ENCODE measurements around the gene TUBB6. TPM values are rescaled to one million over a fixed set of nuclear protein-coding genes. Genes with fewer than 3 reads are reported as not detected.
A peak's percentile ranks its signal among the peaks of the same experiment; 100 is the strongest.

Gene TUBB6
- total and polyA plus RNA-seq, 5 experiments from 2014 or later: 1.2 to 3.1 (median 2.6) TPM; not detected in 1

DNA sequence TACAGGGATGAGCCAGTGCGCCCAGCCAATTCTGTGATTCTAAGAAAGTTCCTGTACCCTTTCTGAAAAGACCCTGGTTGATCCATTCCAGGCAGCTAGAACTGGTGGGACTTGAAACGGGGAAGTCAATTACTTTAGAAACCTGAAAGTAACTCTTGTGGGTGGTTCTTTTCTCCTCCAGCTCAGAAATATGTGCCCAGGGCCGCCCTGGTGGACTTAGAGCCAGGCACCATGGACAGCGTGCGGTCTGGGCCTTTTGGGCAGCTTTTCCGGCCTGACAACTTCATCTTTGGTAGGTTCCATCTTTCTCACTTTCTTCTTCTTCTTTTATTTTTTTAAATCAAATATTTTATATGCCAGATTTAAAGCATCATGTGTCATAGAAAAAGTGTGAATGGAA is 2.7 kb downstream of the TUBB6 start:
- ATAC-seq: no peak
- Mint-ChIP-seq H3K9me3 (peaks cover 0 to 37% (median 11%) of the 10 kb centered on the region in 9 donors), H3K4me1 (peaks cover 3 to 36% (median 15%) of the 10 kb centered on the region in 4 donors), H3K27ac (no peak overlapping the region), H3K4me3 (peak overlapping the region in 1 of 10 donors; percentile 12), H3K36me3 (peaks cover 6 to 13% (median 10%) of the 10 kb centered on the region in 3 donors), H3K27me3 (peaks cover 14 to 36% (median 24%) of the 10 kb centered on the region in 5 donors)
- POLR2A ChIA-PET: no interaction called here
- no peak for DNase-seq

DNA sequence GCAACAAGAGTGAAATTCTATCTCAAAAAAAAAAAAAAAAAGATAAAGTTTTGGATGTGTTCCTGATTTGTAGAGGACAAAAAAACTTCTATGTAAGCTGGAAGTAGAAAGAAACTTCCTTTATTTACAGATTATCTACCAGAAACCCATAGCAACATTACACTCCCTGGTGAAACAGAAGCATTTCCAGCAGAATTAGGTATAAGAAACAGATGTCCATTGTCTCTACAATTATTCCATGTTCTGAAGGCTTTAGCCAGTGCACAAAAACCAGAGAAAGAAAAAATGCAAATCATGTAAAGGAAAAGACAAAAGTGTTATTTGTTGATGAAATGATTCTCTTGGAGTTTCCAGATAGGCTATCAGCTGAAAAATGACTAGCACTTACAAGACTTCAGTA is 4.9 kb downstream of the TUBB6 start:
- Mint-ChIP-seq H3K27ac (no peak overlapping the region), H3K4me3 (no peak overlapping the region), H3K4me1 (peaks cover 0 to 35% (median under 1%) of the 10 kb centered on the region in 4 donors), H3K9me3 (peaks cover 0 to 37% (median 11%) of the 10 kb centered on the region in 9 donors), H3K27me3 (peaks cover 6 to 18% (median 10%) of the 10 kb centered on the region in 5 donors), H3K36me3 (peaks cover 4 to 13% (median 10%) of the 10 kb centered on the region in 3 donors)
- POLR2A ChIA-PET: no interaction called here
- DNase-seq (no peak), ATAC-seq (no peak)

DNA sequence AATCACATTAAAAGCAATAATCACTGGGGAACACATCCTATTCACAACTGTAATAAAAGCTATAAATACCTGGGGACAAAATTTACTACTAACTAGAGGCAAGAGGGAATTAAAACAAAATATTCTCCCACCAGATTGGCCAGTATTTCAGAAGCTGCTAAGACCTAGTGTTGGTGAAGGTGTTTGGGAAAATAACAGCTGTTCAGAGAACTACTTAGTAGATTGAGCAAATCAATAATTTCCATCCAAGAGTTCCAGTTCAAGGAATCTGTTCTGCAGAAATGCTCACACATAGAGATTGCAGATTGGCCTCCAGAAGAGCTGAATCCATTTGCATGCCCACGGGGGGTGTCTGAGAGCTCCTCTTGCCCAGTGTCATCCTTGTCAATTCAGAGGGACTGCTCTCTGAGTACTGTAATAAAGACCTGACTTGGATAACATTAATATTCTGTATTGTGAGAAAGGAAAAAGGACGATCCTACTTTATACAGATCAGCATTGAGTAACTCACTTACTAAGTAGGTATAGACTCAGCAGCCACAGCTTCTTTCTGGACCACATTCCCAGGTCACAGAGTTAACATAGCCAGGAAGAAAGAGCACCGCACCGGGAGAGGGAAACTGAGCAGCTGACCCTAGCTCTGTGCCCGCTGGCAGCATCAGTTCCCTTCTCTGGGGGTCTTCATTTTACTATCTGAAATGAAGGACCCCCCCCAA is 5.6 kb downstream of the TUBB6 start:
- DNase-seq: no peak
- Mint-ChIP-seq H3K9me3 (peaks cover 0 to 37% (median 11%) of the 10 kb centered on the region in 9 donors), H3K4me3 (no peak overlapping the region), H3K4me1 (peaks cover 0 to 40% (median under 1%) of the 10 kb centered on the region in 4 donors), H3K36me3 (peaks cover 4 to 13% (median 10%) of the 10 kb centered on the region in 3 donors), H3K27me3 (peaks cover 6 to 16% (median 10%) of the 10 kb centered on the region in 5 donors), H3K27ac (no peak overlapping the region)
- POLR2A ChIA-PET: no interaction called here
- ATAC-seq: no peak

DNA sequence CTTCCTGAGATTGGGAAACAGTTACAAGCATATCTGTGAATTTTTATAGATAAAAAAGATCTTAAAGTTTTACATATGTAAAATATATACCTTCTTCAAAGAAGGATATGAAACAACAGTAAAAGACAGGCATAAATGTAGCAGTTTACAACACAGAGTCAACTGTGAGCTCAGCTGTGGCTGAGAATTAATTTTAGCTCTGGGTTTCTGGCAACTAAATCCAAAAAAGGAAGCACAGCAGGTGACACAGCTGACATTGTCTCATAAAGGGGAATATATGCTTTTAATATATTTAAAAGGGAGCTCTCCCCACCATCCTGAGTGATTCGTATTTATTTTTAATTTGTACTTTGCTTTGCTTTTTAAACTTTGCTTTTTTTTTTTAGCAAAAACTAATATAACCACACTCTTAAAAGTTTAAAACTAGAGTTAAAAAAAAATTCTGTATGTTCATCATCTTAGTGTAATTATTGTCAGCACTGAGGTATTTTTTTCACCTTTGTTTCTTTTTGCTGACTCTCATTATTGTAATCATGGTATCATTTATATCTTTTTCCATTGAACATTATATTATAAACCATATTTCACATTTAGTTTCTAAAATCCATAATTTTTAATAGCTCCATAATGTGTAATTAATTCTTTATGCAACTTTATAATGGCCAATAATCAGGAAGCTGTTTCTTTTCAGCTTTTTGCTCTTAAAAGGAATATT is 6.7 kb downstream of the TUBB6 start:
- Mint-ChIP-seq H3K36me3 (peaks cover under 1 to 13% (median 10%) of the 10 kb centered on the region in 3 donors), H3K9me3 (peaks cover 0 to 34% (median 11%) of the 10 kb centered on the region in 9 donors), H3K4me1 (peaks cover 0 to 36% (median 0%) of the 10 kb centered on the region in 4 donors), H3K27me3 (peaks cover under 1 to 6% (median 3%) of the 10 kb centered on the region in 5 donors), H3K27ac (no peak overlapping the region), H3K4me3 (no peak overlapping the region)
- ATAC-seq (no peak), DNase-seq (no peak)
- POLR2A ChIA-PET: no interaction called here

DNA sequence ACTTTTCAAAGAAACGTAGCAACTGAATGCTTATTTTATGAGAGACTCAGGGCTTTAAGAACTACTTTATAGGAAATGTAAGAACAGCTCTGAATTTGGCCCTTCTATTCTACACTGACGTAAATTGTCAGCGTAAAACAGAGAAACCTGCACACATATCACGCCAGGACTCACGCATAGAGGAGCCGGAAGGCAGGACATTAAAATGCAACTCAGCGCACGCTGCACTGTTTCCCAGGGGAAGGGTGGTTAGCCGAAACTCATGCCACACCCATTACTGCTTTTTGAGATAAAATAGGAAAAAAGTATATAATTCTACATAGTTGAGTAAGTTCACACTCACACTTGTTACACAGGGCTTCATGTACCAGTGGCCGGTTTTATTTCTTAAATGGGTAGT is 7.4 kb downstream of the TUBB6 start:
- Mint-ChIP-seq H3K4me1 (peaks cover 0 to 37% (median 0%) of the 10 kb centered on the region in 4 donors), H3K27me3 (peaks cover 0 to 5% (median 0%) of the 10 kb centered on the region in 5 donors), H3K9me3 (peaks cover 0 to 30% (median 10%) of the 10 kb centered on the region in 9 donors), H3K4me3 (peak overlapping the region in 1 of 10 donors; percentile 44), H3K27ac (peak overlapping the region in 1 of 10 donors; percentile 40), H3K36me3 (peaks cover 0 to 12% (median 10%) of the 10 kb centered on the region in 3 donors)
- DNase-seq: peak in 1 of 10 donors; percentile 11
- POLR2A ChIA-PET: no interaction called here
- no peak for ATAC-seq

DNA sequence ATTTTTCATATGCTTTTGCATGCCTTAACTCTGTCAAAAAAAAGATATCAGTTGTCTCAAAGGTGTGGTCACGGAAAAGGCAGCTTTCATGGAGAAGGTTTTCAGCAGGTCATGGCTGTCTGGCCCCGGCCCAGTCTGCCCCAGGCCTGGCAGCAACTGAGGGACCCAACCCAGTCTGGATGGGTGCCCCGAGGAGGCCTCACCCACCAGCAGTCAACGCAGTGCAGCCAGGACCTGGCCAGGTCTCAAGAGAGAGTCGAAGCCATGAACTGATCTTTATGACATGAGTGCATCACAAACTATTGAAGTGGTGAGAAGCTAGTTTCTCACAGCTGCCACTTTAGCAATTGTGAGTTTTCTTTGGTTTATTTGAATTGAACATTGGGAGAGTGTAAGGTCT is 7.9 kb downstream of the TUBB6 start:
- Mint-ChIP-seq H3K27ac (peak overlapping the region in 2 of 10 donors; percentile 3 to 40), H3K4me1 (peaks cover 0 to 41% (median 0%) of the 10 kb centered on the region in 4 donors), H3K4me3 (peak overlapping the region in 1 of 10 donors; percentile 44), H3K36me3 (peaks cover 0 to 11% (median 8%) of the 10 kb centered on the region in 3 donors), H3K27me3 (peaks cover 0 to 5% (median 0%) of the 10 kb centered on the region in 5 donors), H3K9me3 (peaks cover 0 to 30% (median 9%) of the 10 kb centered on the region in 9 donors)
- ATAC-seq (no peak), DNase-seq (no peak)
- POLR2A ChIA-PET: no interaction called here

DNA sequence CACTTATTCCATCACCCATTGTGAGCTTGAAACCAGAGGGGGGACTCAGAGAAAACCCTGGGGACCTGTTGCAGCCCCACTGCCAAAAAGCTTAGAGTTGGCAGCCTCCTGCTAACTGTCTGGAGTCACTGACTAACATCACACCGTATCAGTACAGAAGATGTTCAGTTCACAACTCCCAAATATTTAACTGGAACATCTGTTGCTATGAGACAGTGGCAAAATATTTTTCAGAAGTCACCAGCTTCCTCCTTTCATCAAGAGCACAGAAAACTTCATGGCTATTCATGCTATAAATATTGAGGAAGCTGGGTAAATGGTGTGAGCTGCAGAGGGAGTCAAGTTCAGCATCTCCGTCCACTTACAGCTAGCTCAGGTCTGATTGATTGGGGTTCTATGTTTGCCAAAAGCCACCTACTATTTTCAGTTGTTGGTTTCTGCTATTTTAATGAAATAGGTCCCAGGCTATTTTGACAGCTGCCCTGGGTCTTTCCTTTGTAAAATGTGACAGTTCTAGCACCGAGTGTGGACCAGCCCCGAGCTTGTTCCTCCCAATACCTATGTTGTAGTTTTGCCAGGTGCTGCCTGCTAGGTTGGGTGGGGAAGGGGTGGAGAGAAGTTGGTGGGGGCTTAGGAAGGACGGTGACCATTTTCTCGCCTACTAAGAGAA is 9.8 kb downstream of the TUBB6 start:
- Mint-ChIP-seq H3K4me3 (peak overlapping the region in 1 of 10 donors; percentile 28), H3K4me1 (peaks cover 0 to 47% (median 0%) of the 10 kb centered on the region in 4 donors), H3K36me3 (peaks cover 0 to 7% (median 5%) of the 10 kb centered on the region in 3 donors), H3K9me3 (peaks cover 0 to 13% (median 3%) of the 10 kb centered on the region in 9 donors), H3K27me3 (peaks cover 0 to 4% (median 0%) of the 10 kb centered on the region in 5 donors), H3K27ac (peak overlapping the region in 3 of 10 donors; percentile 3 to 64 (median 27))
- no peak for ATAC-seq
- DNase-seq: no peak
- POLR2A ChIA-PET: no interaction called here

DNA sequence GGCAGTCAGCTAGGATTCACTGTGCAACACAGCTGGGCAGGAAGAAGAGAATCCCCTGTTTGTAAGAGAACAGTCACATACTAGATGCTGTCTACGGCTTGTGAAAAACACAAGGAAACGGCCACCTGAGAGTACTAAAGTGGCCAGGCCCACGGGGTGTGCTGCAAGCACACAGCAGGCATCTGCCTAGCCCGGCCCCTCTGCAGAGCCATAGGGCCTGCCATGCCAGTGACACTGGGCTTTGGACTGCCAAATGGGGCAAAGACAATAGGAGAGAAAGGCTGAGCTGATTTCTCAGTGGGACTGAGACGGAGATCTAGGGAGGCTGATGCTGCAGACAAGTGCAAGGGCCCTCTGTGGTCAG is 10.3 kb downstream of the TUBB6 start:
- Mint-ChIP-seq H3K4me1 (peaks cover 0 to 45% (median 0%) of the 10 kb centered on the region in 4 donors), H3K27ac (peak overlapping the region in 3 of 10 donors; percentile 3 to 64 (median 27)), H3K4me3 (peak overlapping the region in 1 of 10 donors; percentile 28), H3K27me3 (peaks cover 0 to 2% (median 0%) of the 10 kb centered on the region in 5 donors), H3K36me3 (peaks cover 0 to 9% (median 8%) of the 10 kb centered on the region in 3 donors), H3K9me3 (peaks cover 0 to 9% (median 0%) of the 10 kb centered on the region in 9 donors)
- DNase-seq (no peak), ATAC-seq (no peak)
- POLR2A ChIA-PET: no interaction called here

DNA sequence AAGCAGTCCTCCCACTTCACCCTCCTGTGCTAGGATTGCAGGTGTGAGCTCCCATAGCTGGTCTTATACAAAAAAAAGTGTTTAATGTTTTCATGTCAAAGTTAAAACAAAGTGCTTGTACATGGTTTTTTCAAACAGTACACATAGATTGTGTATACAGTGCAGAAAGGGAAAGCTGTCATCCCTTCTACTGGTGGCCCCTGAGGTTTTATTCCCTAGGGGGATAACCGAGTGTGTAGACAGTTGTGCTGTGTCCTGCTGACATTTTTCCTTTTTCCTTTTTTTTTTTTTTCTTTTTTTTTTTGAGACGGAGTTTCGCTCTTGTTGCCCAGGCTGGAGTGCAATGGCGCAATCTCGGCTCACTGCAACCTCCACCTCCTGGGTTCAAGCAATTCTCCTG is 10.8 kb downstream of the TUBB6 start:
- no peak for DNase-seq
- POLR2A ChIA-PET: no interaction called here
- Mint-ChIP-seq H3K27me3 (peaks cover 0 to 2% (median 0%) of the 10 kb centered on the region in 5 donors), H3K4me3 (no peak overlapping the region), H3K36me3 (peaks cover 0 to 14% (median 9%) of the 10 kb centered on the region in 3 donors), H3K9me3 (peaks cover 0 to 4% (median 0%) of the 10 kb centered on the region in 9 donors), H3K27ac (no peak overlapping the region), H3K4me1 (peaks cover 0 to 39% (median 0%) of the 10 kb centered on the region in 4 donors)
- ATAC-seq: no peak

DNA sequence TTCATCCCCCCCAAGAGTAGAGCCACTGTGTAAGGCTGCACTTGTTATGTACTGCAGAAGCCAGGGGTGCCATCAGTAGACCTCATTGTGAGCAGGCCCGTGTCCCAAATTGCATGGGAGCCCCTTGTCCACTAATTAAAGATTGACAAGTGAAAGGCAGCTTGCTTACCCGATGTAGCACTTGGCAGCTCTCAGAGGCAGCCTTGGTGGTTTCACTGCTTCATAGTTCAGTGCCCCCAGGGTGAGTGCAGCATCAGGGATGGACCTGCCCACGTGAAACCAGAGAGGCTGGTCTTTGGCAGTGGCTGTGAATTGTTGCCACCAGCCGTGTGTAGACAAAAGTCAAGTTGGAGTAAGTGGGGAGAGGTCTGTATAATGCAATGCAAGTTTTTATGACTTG is 13.3 kb downstream of the TUBB6 start:
- peaks cover 0 to under 1% (median 0%) of the 10 kb centered on the region in 5 donors for H3K27me3 Mint-ChIP-seq
- no peak overlapping the region for H3K27ac Mint-ChIP-seq
- no peaks in the 10 kb centered on the region for H3K9me3 Mint-ChIP-seq
- H3K4me3 Mint-ChIP-seq: no peak overlapping the region
- peaks cover 0 to 34% (median 0%) of the 10 kb centered on the region in 4 donors for H3K4me1 Mint-ChIP-seq
- POLR2A ChIA-PET: no interaction called here
- DNase-seq: no peak
- peaks cover 0 to 35% (median 23%) of the 10 kb centered on the region in 3 donors for H3K36me3 Mint-ChIP-seq
- ATAC-seq: no peak

DNA sequence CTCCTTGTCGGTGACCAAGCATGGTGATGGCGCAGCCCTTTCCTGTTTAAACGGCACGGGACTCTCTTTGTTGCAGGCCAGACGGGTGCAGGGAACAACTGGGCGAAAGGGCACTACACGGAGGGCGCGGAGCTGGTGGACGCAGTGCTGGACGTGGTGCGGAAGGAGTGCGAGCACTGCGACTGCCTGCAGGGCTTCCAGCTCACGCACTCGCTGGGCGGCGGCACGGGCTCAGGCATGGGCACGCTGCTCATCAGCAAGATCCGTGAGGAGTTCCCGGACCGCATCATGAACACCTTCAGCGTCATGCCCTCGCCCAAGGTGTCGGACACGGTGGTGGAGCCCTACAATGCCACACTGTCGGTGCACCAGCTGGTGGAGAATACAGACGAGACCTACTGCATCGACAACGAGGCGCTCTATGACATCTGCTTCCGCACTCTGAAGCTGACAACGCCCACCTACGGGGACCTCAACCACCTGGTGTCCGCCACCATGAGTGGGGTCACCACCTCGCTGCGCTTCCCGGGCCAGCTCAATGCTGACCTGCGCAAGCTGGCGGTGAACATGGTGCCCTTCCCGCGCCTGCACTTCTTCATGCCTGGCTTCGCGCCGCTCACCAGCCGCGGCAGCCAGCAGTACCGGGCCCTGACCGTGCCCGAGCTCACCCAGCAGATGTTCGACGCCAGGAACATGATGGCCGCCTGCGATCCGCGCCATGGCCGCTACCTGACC is 17.1 kb downstream of the TUBB6 start:
- POLR2A ChIA-PET: no interaction called here
- H3K36me3 Mint-ChIP-seq: peaks cover 0 to 65% (median 27%) of the 10 kb centered on the region in 3 donors
- H3K27me3 Mint-ChIP-seq: no peaks in the 10 kb centered on the region
- H3K4me1 Mint-ChIP-seq: peaks cover 0 to 28% (median 5%) of the 10 kb centered on the region in 4 donors
- DNase-seq (no peak), ATAC-seq (no peak)
- H3K9me3 Mint-ChIP-seq: no peaks in the 10 kb centered on the region
- H3K27ac Mint-ChIP-seq: peak overlapping the region in 1 of 10 donors; percentile 29
- H3K4me3 Mint-ChIP-seq: no peak overlapping the region

DNA sequence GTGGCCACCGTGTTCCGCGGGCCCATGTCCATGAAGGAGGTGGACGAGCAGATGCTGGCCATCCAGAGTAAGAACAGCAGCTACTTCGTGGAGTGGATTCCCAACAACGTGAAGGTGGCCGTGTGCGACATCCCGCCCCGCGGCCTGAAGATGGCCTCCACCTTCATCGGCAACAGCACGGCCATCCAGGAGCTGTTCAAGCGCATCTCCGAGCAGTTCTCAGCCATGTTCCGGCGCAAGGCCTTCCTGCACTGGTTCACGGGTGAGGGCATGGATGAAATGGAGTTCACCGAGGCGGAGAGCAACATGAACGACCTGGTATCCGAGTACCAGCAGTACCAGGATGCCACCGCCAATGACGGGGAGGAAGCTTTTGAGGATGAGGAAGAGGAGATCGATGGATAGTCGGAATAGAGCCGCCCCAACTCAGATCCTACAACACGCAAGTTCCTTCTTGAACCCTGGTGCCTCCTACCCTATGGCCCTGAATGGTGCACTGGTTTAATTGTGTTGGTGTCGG is 17.7 kb downstream of the TUBB6 start:
- POLR2A ChIA-PET: no interaction called here
- Mint-ChIP-seq H3K27me3 (no peaks in the 10 kb centered on the region), H3K36me3 (peaks cover 0 to 69% (median 27%) of the 10 kb centered on the region in 3 donors), H3K4me1 (peaks cover 0 to 23% (median 5%) of the 10 kb centered on the region in 4 donors), H3K27ac (no peak overlapping the region), H3K4me3 (no peak overlapping the region), H3K9me3 (no peaks in the 10 kb centered on the region)
- no peak for DNase-seq
- ATAC-seq: no peak
